ENCODE data around the gene SLC15A5. TPM values are rescaled to one million over a fixed set of nuclear protein-coding genes. Genes with fewer than 3 reads are reported as not detected.

The SLC15A5 gene
- total and polyA plus RNA-seq, 8 donors = not detected

- H3K4me3 ChIP-seq = no peak overlapping the region
- 89 to 98% (median 92%) methylated on average over 2 of the region's 2 CpGs for WGBS, 5 donors
- H3K9me3 ChIP-seq = no peaks in the 10 kb centered on the region
- H3K36me3 ChIP-seq = no peaks in the 10 kb centered on the region
- DNase-seq = no peak
- TF ChIP-seq CTCF (IDR thresholded peaks at IDR 0.05) (no peak), POLR2AphosphoS5 (IDR thresholded peaks at IDR 0.05) (no peak), POLR2A (IDR thresholded peaks at IDR 0.05) (no peak), EP300 (IDR thresholded peaks at IDR 0.05) (no peak)
- intact Hi-C loops (cut with DNase I; ENCODE audit: low total_unique reads) = no loop called here
- peaks cover 0 to 23% (median 9%) of the 10 kb centered on the region in 4 donors for H3K4me1 ChIP-seq
- H3K27me3 ChIP-seq = no peaks in the 10 kb centered on the region
- H3K27ac ChIP-seq = no peak overlapping the region
Measured at GRCh38 chr12:16221776-16222175, 55.7 kb downstream of the SLC15A5 start.

GRCh38 chr12:16220120-16220519 is 57.4 kb downstream of the SLC15A5 start:
- TF ChIP-seq POLR2AphosphoS5 (IDR thresholded peaks at IDR 0.05) (no peak), EP300 (IDR thresholded peaks at IDR 0.05) (no peak), POLR2A (IDR thresholded peaks at IDR 0.05) (no peak), CTCF (IDR thresholded peaks at IDR 0.05) (no peak)
- H3K36me3 ChIP-seq = no peaks in the 10 kb centered on the region
- no peaks in the 10 kb centered on the region for H3K27me3 ChIP-seq
- no peaks in the 10 kb centered on the region for H3K9me3 ChIP-seq
- DNase-seq = no peak
- H3K27ac ChIP-seq = peak overlapping the region in 1 of 5 donors; percentile 38
- intact Hi-C loops (cut with DNase I; ENCODE audit: low total_unique reads) = no loop called here
- H3K4me1 ChIP-seq = peaks cover 0 to 23% (median 9%) of the 10 kb centered on the region in 4 donors
- no peak overlapping the region for H3K4me3 ChIP-seq

- no peaks in the 10 kb centered on the region for H3K36me3 ChIP-seq
- H3K9me3 ChIP-seq = no peaks in the 10 kb centered on the region
- peak in 1 of 2 donors; percentile 13 for DNase-seq
- intact Hi-C loops (cut with DNase I; ENCODE audit: low total_unique reads) = no loop called here
- TF ChIP-seq CTCF (IDR thresholded peaks at IDR 0.05) = no peak
- no peak for TF ChIP-seq POLR2A (IDR thresholded peaks at IDR 0.05)
- no peak for TF ChIP-seq EP300 (IDR thresholded peaks at IDR 0.05)
- TF ChIP-seq POLR2AphosphoS5 (IDR thresholded peaks at IDR 0.05) = no peak
- peak overlapping the region in 3 of 5 donors; percentile 11 to 38 (median 23) for H3K27ac ChIP-seq
- H3K27me3 ChIP-seq = no peaks in the 10 kb centered on the region
- 30 to 47% (median 44%) methylated on average over 6 of the region's 6 CpGs for WGBS, 5 donors
- no peak overlapping the region for H3K4me3 ChIP-seq
- H3K4me1 ChIP-seq = peaks cover 0 to 23% (median 9%) of the 10 kb centered on the region in 4 donors
Measured at GRCh38 chr12:16218934-16219751, 58.3 kb downstream of the SLC15A5 start.

GRCh38 chr12:16218234-16218633 is 59.3 kb downstream of the SLC15A5 start:
- Histone ChIP-seq H3K36me3 (no peaks in the 10 kb centered on the region), H3K4me3 (no peak overlapping the region), H3K27me3 (no peaks in the 10 kb centered on the region), H3K9me3 (no peaks in the 10 kb centered on the region), H3K4me1 (peaks cover 0 to 23% (median 9%) of the 10 kb centered on the region in 4 donors), H3K27ac (peak overlapping the region in 2 of 5 donors; percentile 38 to 52)
- intact Hi-C loops (cut with DNase I; ENCODE audit: low total_unique reads) = no loop called here
- TF ChIP-seq EP300 (IDR thresholded peaks at IDR 0.05) = no peak
- TF ChIP-seq POLR2A (IDR thresholded peaks at IDR 0.05) = no peak
- TF ChIP-seq CTCF (IDR thresholded peaks at IDR 0.05) = no peak
- TF ChIP-seq POLR2AphosphoS5 (IDR thresholded peaks at IDR 0.05) = no peak
- no peak for DNase-seq
- WGBS, 5 donors = 50 to 71% (median 69%) methylated on average over 6 of the region's 6 CpGs
